ES-I3 (cell line): ENCODE results near the gene CDH13.

Experiments used
- H3K36me3 ChIP-seq: 2 replicates; pipeline ENCODE4 v1.6.1; 2013; ENCODE audit warnings: mild to moderate bottlenecking, low read length, control low read depth, moderate library complexity; ENCODE audit not compliant: insufficient read depth
- H3K4me1 ChIP-seq: 2 replicates; pipeline ENCODE4 v1.6.1; 2013; ENCODE audit warnings: mild to moderate bottlenecking, control low read depth, low read length; ENCODE audit not compliant: insufficient read depth
- H3K9ac ChIP-seq: 2 replicates; pipeline ENCODE4 v1.6.1; 2013; ENCODE audit warnings: low read depth, mild to moderate bottlenecking, low read length, moderate library complexity
- H3K9me3 ChIP-seq: 2 replicates; pipeline ENCODE4 v1.6.1; 2013; ENCODE audit warnings: mild to moderate bottlenecking, low read length, moderate library complexity; ENCODE audit not compliant: control insufficient read depth, insufficient read depth

Gene CDH13

GRCh38 chr16:82668094-82668493, 41.3 kb downstream of the CDH13 start:
- H3K4me1 ChIP-seq: peaks cover 5% of the 10 kb centered on the region; the same call in 1 of the 2 replicates
- no peaks in the 10 kb centered on the region for H3K9me3 ChIP-seq
- no peaks in the 10 kb centered on the region for H3K36me3 ChIP-seq
- no peak overlapping the region for H3K9ac ChIP-seq

GRCh38 chr16:82671741-82672140, 45.0 kb downstream of the CDH13 start:
- H3K4me1 ChIP-seq: peaks cover 11% of the 10 kb centered on the region; the same call in 1 of the 2 replicates
- H3K36me3 ChIP-seq: no peaks in the 10 kb centered on the region
- H3K9me3 ChIP-seq: no peaks in the 10 kb centered on the region
- H3K9ac ChIP-seq: no peak overlapping the region

GRCh38 chr16:82672676-82673075, 45.9 kb downstream of the CDH13 start:
- Histone ChIP-seq H3K9me3 (no peaks in the 10 kb centered on the region), H3K9ac (no peak overlapping the region), H3K4me1 (peaks cover 11% of the 10 kb centered on the region; the same call in 1 of the 2 replicates), H3K36me3 (no peaks in the 10 kb centered on the region)

- no peak overlapping the region for H3K9ac ChIP-seq
- H3K9me3 ChIP-seq: no peaks in the 10 kb centered on the region
- peaks cover 11% of the 10 kb centered on the region; the same call in 1 of the 2 replicates for H3K4me1 ChIP-seq
- H3K36me3 ChIP-seq: no peaks in the 10 kb centered on the region
Observed at GRCh38 chr16:82675300-82675699, 48.5 kb downstream of the CDH13 start.

GRCh38 chr16:82681592-82681991, 54.8 kb downstream of the CDH13 start:
- H3K36me3 ChIP-seq: no peaks in the 10 kb centered on the region; the same call in 1 of the 2 replicates
- no peak overlapping the region for H3K9ac ChIP-seq
- H3K4me1 ChIP-seq: no peaks in the 10 kb centered on the region
- H3K9me3 ChIP-seq: no peaks in the 10 kb centered on the region

GRCh38 chr16:82682767-82683166, 56.0 kb downstream of the CDH13 start:
- no peaks in the 10 kb centered on the region; the same call in 1 of the 2 replicates for H3K36me3 ChIP-seq
- no peaks in the 10 kb centered on the region for H3K4me1 ChIP-seq
- H3K9ac ChIP-seq: no peak overlapping the region
- H3K9me3 ChIP-seq: no peaks in the 10 kb centered on the region

GRCh38 chr16:82684256-82684655, 57.5 kb downstream of the CDH13 start:
- no peaks in the 10 kb centered on the region for H3K4me1 ChIP-seq
- no peaks in the 10 kb centered on the region for H3K9me3 ChIP-seq
- H3K9ac ChIP-seq: no peak overlapping the region
- H3K36me3 ChIP-seq: no peaks in the 10 kb centered on the region; the same call in 1 of the 2 replicates

GRCh38 chr16:82685526-82685925, 58.8 kb downstream of the CDH13 start:
- Histone ChIP-seq H3K9me3 (no peaks in the 10 kb centered on the region), H3K36me3 (no peaks in the 10 kb centered on the region; the same call in 1 of the 2 replicates), H3K9ac (no peak overlapping the region), H3K4me1 (no peaks in the 10 kb centered on the region)

- Histone ChIP-seq H3K9me3 (no peaks in the 10 kb centered on the region), H3K9ac (no peak overlapping the region), H3K4me1 (peaks cover 6% of the 10 kb centered on the region), H3K36me3 (no peaks in the 10 kb centered on the region)
Observed at GRCh38 chr16:82694239-82694874, 67.6 kb downstream of the CDH13 start.

- Histone ChIP-seq H3K36me3 (no peaks in the 10 kb centered on the region), H3K9ac (no peak overlapping the region), H3K9me3 (no peaks in the 10 kb centered on the region), H3K4me1 (peaks cover 9% of the 10 kb centered on the region)
Observed at GRCh38 chr16:82695806-82696205, 69.0 kb downstream of the CDH13 start.

- H3K9ac ChIP-seq: no peak overlapping the region
- H3K4me1 ChIP-seq: peaks cover 28% of the 10 kb centered on the region
- no peaks in the 10 kb centered on the region for H3K9me3 ChIP-seq
- H3K36me3 ChIP-seq: no peaks in the 10 kb centered on the region
Observed at GRCh38 chr16:82699260-82699659, 72.5 kb downstream of the CDH13 start.

- Histone ChIP-seq H3K4me1 (peaks cover 28% of the 10 kb centered on the region), H3K9me3 (no peaks in the 10 kb centered on the region), H3K9ac (no peak overlapping the region), H3K36me3 (no peaks in the 10 kb centered on the region; the same call in 1 of the 2 replicates)
Observed at GRCh38 chr16:82699711-82700495, 73.1 kb downstream of the CDH13 start.

- no peaks in the 10 kb centered on the region; the same call in 1 of the 2 replicates for H3K36me3 ChIP-seq
- H3K9me3 ChIP-seq: no peaks in the 10 kb centered on the region
- H3K9ac ChIP-seq: no peak overlapping the region
- H3K4me1 ChIP-seq: peaks cover 31% of the 10 kb centered on the region
Observed at GRCh38 chr16:82700541-82701235, 73.9 kb downstream of the CDH13 start.

GRCh38 chr16:82701442-82701955, 74.7 kb downstream of the CDH13 start:
- peaks cover 36% of the 10 kb centered on the region for H3K4me1 ChIP-seq
- H3K9ac ChIP-seq: no peak overlapping the region
- no peaks in the 10 kb centered on the region; the same call in 1 of the 2 replicates for H3K36me3 ChIP-seq

More at GRCh38 chr16:82701442-82701955, 74.7 kb downstream of the CDH13 start:
- no peaks in the 10 kb centered on the region for H3K9me3 ChIP-seq
